H1 (cell line): ENCODE data around the gene RNF39. TPM values are rescaled to one million over a fixed set of nuclear protein-coding genes. Genes with fewer than 3 reads are reported as not detected.

Experiments
- CREB1 ChIP-seq: IDR thresholded peaks from 2 replicates; pipeline ENCODE4 v1.6.1; 2012; ENCODE audit warnings: inconsistent platforms
- EZH2 ChIP-seq: fragments of 200-600 bp; sonication (generic); IDR thresholded peaks from 2 replicates; pipeline ENCODE4 v1.7.1; 2012; ENCODE audit warnings: low read depth, mild to moderate bottlenecking, moderate library complexity, low read length, inconsistent platforms; ENCODE audit not compliant: severe bottlenecking
- polyA plus RNA-seq, 7 experiments: library from polyadenylated mRNA; depleted of rRNA in 3 of 7; stranded (reverse) in 5 of 7; unstranded in 2 of 7; fragments of >200 nt in 5 of 7; fragments of 200-250 nt in 2 of 7; gene quantifications; 1 replicate in 5 of 7; 2 replicates in 1 of 7; 4 replicates in 1 of 7; pipeline versions ENCODE4 v1.2.1 to v1.2.3, GENCODE V29; 2011 to 2013; ENCODE audit warnings: missing spikeins in 2 of 7, mixed read lengths in 2 of 7
- total RNA-seq: library from RNA; stranded (reverse); fragmentation: NEBNext Ultra II Directional; extraction: Animal tissue kit (Norgen Biotek cat#: 25700); gene quantifications from 2 replicates; pipeline ENCODE4 v1.2.1, GENCODE V29; 2021

Gene RNF39
- total and polyA plus RNA-seq, 2 of the 8 experiments (the other 6 are each of a cell fraction or from before 2014, with no cell fraction given): 1.4 to 2.3 TPM

GRCh38 chr6:30073489-30074235 lies 1.9 kb downstream of the RNF39 start (continued):
- TF ChIP-seq CREB1: no peak
- no peak for TF ChIP-seq EZH2
- TF ChIP-seq, all 59 proteins: peak for 0
